Calu3 (cell line): Measurements from ENCODE around the gene ABCC2. TPM values are rescaled to one million over a fixed set of nuclear protein-coding genes. Genes with fewer than 3 reads are reported as not detected.

Experiments used
- BruUV-seq: library from RNA; stranded (reverse); fragments of 400-500 nt; replicated peaks from 2 replicates; lab custom pipeline; 2021; lab: Mats Ljungman, UMichigan
- CTCF ChIA-PET: fragments of 300-600 bp; sonication (Branson Sonifier 250); formaldehyde crosslinking; loops from one replicate; lab custom pipeline; 2022; ENCODE audit warnings: antibody characterized with exemption; lab: Charles Lee
- DNase-seq: peaks from one replicate; pipeline ENCODE4 v3.0.0; 2022
- H3K27ac Mint-ChIP-seq: one replicate; pipeline ENCODE4 v1.8.0; 2022; ENCODE audit warnings: mixed read lengths; ENCODE audit not compliant: unreplicated experiment
- H3K27me3 Mint-ChIP-seq: one replicate; pipeline ENCODE4 v1.8.0; 2022; ENCODE audit warnings: mixed read lengths; ENCODE audit not compliant: unreplicated experiment
- H3K36me3 Mint-ChIP-seq: one replicate; pipeline ENCODE4 v1.8.0; 2022; ENCODE audit warnings: mild to moderate bottlenecking, moderate library complexity, mixed read lengths; ENCODE audit not compliant: insufficient read depth, unreplicated experiment
- H3K4me1 Mint-ChIP-seq: one replicate; pipeline ENCODE4 v1.8.0; 2022; ENCODE audit warnings: mild to moderate bottlenecking, low read depth, mixed read lengths; ENCODE audit not compliant: unreplicated experiment
- H3K4me3 Mint-ChIP-seq: one replicate; pipeline ENCODE4 v1.8.0; 2022; ENCODE audit warnings: mild to moderate bottlenecking, low read depth, moderate library complexity, mixed read lengths; ENCODE audit not compliant: unreplicated experiment
- H3K9me3 Mint-ChIP-seq: one replicate; pipeline ENCODE4 v1.8.0; 2022; ENCODE audit warnings: low read depth, mixed read lengths; ENCODE audit not compliant: unreplicated experiment
- intact Hi-C: fragments of 100-400 bp; cut with micrococcal nuclease; formaldehyde crosslinking; loops from one replicate; pipeline ENCODE4 v1.10.0; 2022; ENCODE audit not compliant: unreplicated experiment
- total RNA-seq: library from RNA; stranded (reverse); gene quantifications from 2 replicates; pipeline ENCODE4 v1.2.3, GENCODE V29; 2022
- TF ChIP-seq, protein P1 (sequence below): fragments of 200-600 bp; IDR thresholded peaks from one replicate; pipeline ENCODE4 v1.8.0; 2022; ENCODE audit warnings: antibody characterized with exemption; ENCODE audit not compliant: unreplicated experiment

Gene ABCC2
- total RNA-seq, 1 experiment from 2014 or later, result 1.8 TPM

DNA sequence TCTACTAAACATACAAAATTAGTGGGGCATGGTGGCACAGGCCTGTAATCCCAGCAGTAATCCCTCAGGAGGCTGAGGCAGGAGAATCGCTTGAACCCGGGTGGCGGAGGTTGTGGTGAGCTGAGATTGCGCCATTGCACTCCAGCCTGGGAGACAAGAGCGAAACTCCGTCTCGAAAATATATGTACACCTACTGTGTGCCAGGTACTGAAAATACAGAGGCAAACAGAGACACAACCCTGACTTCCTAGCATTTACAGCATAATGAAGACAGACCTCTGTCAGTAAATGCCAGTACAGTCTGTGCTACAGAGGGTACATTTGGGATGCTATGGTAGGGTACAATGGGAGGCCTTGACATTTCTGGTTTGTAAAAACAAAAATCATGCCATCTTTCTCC lies 66.6 kb downstream of the ABCC2 start:
- Mint-ChIP-seq H3K27me3 (no peaks in the 10 kb centered on the region), H3K4me3 (no peak overlapping the region), H3K27ac (no peak overlapping the region), H3K9me3 (no peaks in the 10 kb centered on the region), H3K36me3 (no peaks in the 10 kb centered on the region), H3K4me1 (no peaks in the 10 kb centered on the region)
- TF ChIP-seq, protein P1, sequence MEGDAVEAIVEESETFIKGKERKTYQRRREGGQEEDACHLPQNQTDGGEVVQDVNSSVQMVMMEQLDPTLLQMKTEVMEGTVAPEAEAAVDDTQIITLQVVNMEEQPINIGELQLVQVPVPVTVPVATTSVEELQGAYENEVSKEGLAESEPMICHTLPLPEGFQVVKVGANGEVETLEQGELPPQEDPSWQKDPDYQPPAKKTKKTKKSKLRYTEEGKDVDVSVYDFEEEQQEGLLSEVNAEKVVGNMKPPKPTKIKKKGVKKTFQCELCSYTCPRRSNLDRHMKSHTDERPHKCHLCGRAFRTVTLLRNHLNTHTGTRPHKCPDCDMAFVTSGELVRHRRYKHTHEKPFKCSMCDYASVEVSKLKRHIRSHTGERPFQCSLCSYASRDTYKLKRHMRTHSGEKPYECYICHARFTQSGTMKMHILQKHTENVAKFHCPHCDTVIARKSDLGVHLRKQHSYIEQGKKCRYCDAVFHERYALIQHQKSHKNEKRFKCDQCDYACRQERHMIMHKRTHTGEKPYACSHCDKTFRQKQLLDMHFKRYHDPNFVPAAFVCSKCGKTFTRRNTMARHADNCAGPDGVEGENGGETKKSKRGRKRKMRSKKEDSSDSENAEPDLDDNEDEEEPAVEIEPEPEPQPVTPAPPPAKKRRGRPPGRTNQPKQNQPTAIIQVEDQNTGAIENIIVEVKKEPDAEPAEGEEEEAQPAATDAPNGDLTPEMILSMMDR, result no peak
- CTCF ChIA-PET, result no interaction called here
- intact Hi-C loops, result no loop called here
- no TSS peak for BruUV-seq
- DNase-seq, result no peak

DNA sequence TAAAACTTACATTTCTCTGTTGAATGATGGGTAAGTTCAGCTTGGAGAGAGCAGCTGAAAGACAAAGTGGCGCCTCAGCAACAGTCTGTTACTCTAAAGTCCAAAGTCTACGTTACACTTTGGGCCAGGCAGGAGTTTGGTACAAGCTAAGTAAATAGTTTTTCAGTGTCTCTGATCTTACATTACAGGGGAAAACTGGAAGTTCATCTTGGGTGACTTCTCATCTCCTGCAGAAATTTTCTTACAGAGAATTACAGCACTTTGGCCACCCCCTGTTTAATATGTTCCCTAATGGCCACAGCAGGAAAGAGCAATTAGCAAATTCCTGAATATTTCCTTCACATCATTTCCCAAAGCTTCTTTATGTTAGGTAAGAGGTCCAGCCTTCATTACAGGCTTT lies 67.1 kb downstream of the ABCC2 start:
- no peak for DNase-seq
- no peaks in the 10 kb centered on the region for H3K4me1 Mint-ChIP-seq
- CTCF ChIA-PET, result no interaction called here
- no peak overlapping the region for H3K4me3 Mint-ChIP-seq
- BruUV-seq, result no TSS peak
- H3K9me3 Mint-ChIP-seq, result no peaks in the 10 kb centered on the region
- no peak overlapping the region for H3K27ac Mint-ChIP-seq
- intact Hi-C loops, result no loop called here
- H3K36me3 Mint-ChIP-seq, result no peaks in the 10 kb centered on the region
- TF ChIP-seq, protein P1, result no peak
- H3K27me3 Mint-ChIP-seq, result no peaks in the 10 kb centered on the region

DNA sequence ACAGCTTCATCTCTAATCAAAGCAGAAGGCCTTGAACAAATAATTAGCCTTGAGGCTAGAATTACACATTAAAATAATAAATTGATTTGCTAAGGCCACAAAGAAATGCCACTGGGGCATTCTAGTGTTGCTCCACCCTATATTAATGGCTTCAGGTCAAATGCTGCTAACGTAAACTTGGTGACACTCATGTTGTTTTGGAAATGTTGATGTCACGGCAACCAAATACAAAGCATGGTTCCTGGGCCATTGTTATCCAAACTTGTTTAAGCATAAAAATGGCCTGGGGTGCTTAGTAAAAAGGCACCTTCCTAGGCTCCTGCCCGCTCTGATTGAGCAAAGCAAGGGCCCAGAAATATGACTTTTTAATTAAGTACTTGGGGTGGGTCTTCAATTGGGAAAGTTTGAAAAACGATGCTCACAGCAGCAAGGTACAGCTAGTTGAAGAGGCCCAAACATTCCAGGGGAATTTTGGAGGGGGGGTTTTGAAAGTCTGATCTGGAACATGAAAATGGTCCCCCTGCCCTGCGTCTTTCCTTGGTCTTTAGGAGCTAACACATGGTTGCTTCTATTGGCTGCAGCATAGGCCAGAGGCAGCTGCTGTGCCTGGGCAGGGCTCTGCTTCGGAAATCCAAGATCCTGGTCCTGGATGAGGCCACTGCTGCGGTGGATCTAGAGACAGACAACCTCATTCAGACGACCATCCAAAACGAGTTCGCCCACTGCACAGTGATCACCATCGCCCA lies 67.8 kb downstream of the ABCC2 start:
- no TSS peak for BruUV-seq
- Mint-ChIP-seq H3K4me1 (no peaks in the 10 kb centered on the region), H3K36me3 (no peaks in the 10 kb centered on the region), H3K27ac (no peak overlapping the region), H3K27me3 (no peaks in the 10 kb centered on the region), H3K4me3 (no peak overlapping the region), H3K9me3 (no peaks in the 10 kb centered on the region)
- intact Hi-C loops, result no loop called here
- TF ChIP-seq, protein P1, result no peak
- DNase-seq, result no peak
- CTCF ChIA-PET, result no interaction called here

DNA sequence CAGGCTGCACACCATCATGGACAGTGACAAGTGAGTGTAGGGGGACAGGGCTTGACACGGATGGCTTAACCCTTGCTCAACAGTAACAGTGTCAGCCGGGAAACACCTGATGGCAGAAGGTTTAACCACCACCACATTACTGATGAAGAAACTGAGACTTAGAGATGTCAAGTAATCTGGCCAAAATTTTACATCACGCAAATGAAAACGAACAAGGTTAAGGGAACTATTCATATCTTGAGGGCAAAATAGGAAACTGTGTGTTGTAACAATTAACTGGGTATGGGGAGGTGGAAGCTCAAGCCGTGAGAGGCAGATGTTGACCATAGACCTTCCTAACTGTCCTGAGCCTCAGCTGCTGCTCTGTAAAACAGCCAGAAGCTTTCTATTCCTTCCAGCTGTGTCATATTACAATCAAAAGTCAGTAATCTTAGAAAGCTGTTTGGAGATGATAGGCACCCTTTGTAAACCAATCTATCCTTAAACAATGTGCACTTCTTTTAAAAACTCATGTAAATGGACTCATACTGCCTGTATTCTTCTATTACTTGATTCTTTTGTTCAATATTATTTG lies 68.4 kb downstream of the ABCC2 start:
- no peak overlapping the region for H3K27ac Mint-ChIP-seq
- no TSS peak for BruUV-seq

More for the DNA sequence above, 68.4 kb downstream of the ABCC2 start:
- Mint-ChIP-seq H3K4me3 (no peak overlapping the region), H3K27me3 (no peaks in the 10 kb centered on the region), H3K4me1 (no peaks in the 10 kb centered on the region), H3K36me3 (no peaks in the 10 kb centered on the region), H3K9me3 (no peaks in the 10 kb centered on the region)
- no peak for DNase-seq
- TF ChIP-seq, protein P1, result no peak
- intact Hi-C loops, result no loop called here
- CTCF ChIA-PET, result no interaction called here
